HG03469 (cell line): Measurements from ENCODE around the gene CLIC4.
"Not testable (repeated sequence)": the region's sequence is repeated elsewhere in the genome, so short reads cannot be mapped to it uniquely, and the experiment has no call there.

Experiments used
- ATAC-seq: cut with Tn5 transposase; IDR thresholded peaks from one replicate; pipeline ENCODE4 v1.9.1; 2021; ENCODE audit warnings: mild to moderate bottlenecking, moderate library complexity, moderate number of reproducible peaks; ENCODE audit not compliant: unreplicated experiment

Gene CLIC4

DNA sequence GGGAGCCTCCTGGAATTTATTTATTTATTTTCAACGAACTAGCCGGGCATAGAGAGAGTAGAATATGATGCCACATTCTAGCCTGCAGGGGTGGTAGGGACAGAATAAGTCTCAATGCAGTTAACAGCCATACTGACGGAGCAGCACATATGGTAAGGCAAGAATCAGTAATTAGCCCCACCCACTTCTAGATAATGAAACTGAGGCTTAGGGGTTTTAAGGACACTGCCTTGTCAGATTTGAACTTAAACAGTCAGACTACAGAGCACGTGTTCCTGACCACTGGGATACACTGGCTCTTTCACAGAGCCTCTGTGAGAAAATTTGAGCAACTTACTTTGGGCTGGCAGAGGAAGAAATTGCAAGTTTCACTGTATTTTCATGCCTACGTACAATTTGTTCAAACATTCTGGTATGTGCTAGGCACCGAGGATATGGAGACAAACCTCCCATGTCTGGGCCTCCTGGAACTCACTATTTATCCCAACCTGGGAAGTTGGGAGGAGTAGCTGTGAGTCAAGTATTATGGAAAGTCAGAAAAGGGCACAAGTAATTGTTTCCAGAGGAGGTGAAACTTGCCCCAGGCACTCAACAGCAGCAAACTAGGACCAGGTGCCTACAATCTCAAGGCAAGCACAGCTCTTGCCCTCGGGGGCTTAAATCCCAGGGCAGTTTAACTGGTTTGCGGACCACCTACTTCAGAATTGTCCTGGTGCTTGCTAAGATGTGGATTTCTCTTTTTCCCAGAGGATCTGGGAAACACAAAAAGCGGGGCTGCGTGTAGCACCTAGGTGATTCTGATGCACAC lies 1.6 kb upstream of the CLIC4 start:
- no peak for ATAC-seq

DNA sequence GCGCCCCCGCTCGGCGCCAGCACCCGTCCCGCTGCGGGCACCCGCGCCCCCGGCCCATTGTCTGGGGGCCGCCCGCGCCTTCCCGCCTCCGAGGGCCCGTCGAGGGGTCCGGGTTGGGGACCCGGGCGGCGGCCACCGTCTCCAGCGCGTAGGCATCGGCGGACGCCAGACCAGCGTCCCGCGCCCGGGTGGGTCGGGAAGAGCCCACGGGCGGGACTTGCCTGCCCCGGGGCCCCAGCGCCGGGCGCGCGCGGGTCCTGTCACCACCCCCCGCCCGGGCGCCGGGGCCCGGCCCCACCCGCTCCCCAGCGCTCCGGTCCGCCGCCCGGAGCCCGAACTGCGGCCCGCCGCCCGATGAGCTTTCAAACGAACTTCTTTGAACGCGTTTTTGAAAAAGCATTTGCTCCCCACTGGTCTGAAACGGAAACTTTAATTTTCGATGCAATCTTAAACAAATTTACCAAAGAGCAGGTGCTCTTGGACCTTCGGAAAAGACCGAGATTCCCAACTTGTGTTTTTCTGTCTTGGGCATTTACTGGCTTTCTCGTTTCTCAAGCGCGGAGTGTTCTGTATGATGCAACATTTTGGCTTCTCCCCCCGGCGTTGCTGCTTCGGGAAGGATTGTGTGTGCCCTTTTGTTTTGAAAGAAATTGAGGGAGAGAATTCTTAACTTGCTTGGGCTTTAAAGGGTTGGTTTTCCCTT lies 615 bp downstream of the CLIC4 start:
- ATAC-seq, result no peak

DNA sequence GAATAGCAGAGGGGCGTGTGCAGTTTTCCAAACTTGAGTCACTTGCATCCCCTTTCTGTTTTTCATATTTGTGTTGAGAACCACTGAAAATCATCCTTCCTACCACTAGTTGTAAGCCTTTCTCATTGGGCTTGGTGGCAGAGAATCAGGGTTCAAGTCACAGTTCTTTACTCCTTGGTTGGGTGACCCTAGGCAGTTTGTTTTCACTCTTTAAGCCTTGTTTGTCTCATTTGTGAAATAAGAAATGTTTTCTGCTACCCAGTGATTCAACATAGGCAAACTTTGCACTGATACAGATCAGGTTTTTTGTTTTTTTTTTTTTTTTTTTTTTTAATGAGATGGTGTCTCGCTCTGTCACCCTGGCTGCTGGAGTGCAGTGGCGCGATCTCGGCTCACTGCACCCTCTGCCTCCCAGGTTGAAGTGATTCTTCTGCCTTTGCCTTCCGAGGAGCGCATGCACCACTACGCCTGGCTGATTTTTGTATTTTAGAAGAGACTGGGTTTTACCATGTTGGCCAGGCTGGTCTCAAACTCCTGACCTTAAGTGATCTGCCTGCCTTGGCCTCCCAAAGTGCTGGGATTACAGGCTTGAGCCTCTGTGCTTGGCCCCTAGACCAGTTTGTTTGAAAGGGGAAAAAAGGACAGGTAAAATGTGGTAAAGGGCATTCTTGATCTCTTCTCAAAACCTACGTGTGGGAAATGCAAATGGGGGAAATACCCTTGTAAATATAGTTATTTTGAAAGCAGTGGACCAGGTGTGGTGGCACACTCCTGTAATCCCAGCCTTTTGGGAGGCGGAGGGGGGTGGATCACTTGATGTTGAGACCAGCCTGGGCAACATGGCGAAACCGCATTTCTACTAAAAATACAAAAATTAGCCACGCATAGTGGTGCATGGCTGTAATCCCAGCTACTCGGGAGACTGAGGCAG lies 3.2 kb downstream of the CLIC4 start:
- no peak for ATAC-seq

DNA sequence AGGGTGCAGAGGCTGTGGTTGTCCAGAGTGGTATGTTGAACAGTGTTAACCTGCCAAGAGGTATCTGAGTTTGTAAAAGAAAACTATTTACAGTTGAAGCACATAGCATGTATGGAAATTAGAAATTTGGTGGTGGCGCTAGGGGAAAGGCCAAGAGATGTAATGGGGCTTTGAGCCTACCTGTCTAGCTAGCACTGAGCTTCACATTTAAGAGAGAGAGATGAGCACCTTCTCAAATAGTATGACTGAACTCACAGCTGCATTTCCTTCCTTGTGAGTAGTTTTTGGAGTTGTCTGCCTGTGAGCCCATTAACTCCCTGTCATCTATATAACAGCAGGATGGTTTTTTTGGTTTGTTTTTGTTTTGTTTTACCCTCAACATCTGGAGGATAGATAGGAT lies 4.0 kb downstream of the CLIC4 start:
- no peak for ATAC-seq

DNA sequence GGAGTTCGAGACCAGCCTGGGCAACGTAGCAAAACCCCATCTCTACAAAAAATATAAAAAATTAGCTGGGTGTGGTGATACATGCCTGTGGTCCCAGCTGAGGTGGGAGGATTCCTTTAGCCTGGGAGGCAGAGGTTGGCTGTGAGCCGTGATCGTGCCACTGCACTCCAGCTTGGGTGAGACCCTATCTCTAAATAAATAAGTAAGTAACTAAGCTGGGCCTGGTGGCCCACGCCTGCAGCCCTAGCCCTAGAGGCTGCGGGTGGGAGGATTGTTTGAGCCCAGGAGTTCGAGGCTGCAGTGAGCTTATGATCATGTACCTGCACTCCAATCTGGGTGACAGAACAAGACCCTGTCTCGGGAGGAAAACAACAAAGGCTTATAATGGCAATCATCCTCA lies 4.6 kb downstream of the CLIC4 start:
- no peak for ATAC-seq

DNA sequence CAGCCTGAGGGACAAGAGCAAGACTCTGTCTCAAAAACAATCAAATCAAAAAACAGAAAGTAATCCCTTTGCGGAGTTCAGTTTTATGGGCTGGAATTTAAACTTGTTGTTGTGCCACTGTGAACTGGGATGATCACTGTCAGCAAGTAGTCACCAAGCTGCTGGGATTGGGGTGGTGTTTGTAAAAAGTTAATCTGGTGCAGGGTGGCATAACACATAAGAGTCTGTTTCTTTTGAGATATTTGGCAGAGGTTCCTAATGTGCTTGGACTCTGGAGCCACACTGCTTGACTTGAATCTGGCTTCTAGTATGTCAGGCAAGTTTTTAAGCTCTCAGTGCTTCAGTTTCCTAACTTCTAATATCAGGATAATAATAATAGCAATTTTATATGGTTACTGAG lies 6.6 kb downstream of the CLIC4 start:
- no peak for ATAC-seq

DNA sequence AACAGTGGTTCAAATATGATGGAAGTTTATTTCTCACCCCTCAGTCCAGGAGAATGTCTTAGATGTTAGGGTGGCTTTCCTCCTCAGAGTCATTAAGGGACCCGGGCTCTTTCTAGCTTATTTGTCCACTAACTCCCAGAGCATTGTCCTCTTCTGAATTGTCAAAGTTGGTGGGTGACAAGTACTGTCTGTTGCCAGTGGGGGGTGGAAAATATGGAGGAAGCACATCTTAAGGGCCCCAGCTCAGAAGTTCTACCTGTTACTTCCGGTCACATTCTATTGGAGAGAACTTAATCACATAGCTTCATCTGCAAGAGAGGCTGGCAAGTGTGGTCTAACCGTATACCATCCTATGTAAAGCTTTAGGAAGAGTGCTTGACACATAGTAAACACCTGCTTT lies 7.1 kb downstream of the CLIC4 start:
- no peak for ATAC-seq

DNA sequence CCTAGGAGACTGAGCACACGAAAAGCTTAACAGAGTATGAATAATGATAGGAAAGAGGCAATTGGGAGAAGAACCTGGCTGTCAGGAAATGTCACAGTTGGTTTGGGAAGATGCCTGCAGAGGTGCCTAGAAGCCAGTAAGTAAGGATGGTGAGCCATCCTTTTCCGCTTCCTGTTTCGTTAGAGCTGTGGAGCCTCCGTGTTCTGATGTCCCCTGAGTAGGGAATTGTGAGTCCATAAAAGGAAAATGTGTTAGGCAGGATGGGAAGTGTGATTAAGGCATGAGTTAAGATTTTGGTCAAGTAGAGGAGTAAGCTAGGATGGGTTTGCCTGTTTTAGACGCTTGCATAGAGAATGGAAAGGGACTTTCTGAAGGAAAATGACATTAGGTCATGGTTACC lies 9.0 kb downstream of the CLIC4 start:
- ATAC-seq, result no peak

DNA sequence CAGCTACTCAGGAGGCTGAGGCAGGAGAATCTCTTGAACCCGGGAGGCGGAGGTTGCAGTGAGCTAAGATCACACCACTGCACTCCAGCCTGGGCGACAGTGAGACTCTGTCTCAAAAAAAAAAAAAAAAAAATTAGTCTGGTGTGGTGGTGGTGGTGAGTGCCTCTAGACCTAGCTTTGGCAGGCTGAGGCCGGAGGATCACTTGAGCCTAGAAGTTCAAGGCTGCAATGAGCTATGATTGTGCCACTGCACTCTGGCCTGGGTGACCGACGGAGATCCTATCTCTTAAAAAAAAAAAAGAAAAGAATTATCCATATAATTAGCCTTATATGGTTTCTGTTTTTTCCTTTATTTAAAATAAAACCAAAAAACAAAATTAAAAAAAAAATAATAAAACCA lies 10.1 kb downstream of the CLIC4 start:
- not testable (repeated sequence) for ATAC-seq

DNA sequence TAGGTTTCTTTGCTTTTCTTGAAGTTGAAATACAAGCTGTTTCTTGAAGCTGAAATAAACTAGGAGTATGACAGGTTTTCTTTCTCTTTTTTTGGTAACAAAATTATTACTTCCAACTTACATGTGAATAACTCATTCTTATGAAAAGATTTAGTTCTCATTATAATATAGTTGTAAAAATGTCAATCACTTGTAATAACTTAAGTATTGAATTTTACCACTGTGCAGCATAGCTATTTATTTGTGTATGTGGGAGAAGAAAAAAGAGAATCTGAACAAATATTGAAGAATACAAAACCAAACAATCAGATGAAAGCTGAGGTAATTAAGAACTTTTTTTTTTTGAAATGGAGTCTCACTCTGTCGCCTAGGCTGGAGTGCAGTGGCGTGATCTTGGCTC lies 11.1 kb downstream of the CLIC4 start:
- ATAC-seq, result no peak

DNA sequence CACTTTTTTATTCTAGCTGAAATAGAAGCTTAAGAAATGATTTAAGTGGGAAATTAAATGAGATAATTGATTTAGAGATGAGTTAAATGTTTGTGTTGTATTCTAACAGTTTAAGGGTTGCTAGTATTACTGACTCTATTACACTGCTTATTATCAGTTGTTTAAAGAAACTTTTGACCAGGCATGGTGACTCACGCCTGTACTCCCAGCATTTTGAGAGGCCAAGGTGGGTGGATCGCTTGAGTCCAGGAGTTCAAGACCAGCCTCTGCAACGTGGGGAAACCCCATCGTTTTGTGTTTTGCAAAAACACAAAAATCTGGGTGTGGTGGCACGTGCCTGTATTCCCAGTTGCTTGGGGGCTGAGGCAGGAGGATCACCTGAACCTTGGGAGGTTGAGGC lies 14.2 kb downstream of the CLIC4 start:
- ATAC-seq, result no peak

DNA sequence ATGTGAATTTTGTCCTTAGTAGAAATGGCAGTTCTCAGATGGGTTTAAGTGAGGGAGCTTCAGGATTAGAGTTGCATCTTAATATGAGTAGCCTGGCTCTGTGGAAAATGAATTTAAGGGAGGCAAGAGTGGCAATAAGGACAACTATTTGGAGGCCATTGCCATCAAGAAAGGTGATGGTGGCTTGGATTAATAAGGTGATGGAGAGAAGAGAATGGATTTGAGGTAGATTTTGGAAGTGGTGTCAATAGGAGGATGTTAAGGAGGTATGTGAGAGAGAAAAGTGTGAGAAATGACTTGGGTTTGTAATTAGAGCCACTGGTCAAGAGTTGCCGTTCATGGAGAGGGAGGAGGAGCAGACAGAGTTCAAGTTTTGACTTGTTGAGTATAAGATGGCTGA lies 16.3 kb downstream of the CLIC4 start:
- no peak for ATAC-seq

DNA sequence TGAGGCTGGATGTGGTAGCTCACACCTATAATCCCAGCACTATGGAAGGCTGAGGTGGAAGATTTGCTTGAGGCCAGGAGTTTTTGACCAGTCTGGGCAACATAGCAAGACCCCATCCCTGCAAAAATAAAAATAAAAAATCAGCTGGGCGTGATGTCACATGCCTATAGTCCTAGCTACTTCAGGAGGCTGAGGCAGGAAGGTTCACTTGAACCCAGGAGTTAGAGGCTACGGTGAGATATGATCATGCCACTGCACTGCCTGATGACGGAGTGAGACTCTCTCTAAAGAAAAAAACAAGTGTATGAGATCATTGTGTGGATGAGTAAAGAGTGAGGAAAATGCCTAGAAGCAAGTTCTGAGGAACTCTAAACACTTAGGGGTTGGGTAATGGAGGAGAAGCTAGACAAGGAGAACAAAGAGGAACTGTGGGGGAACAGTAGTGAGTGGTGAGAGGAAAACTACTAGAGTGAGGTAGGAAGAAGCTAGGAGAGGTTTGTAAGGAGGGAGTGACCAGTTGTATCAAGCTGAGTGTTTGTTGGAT lies 17.0 kb downstream of the CLIC4 start:
- ATAC-seq, result no peak

DNA sequence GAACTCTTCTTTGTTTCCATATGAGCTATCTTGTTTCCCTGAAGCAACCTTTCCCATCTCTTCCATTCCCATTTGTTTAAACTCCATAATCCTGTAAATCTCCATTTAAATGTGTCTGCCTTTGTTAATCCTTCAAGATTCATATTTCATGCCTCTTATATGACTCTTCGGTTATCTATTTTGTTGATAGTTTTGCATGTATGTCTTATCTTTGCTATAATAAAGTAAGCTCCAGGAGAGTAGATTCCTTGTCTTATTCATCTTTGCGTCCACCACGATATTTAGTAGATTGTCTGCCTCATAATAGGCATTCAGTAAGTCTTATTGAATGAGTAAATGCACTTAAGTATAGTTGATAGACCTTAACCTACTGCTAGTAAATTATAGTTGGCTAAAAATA lies 18.4 kb downstream of the CLIC4 start:
- ATAC-seq, result no peak

DNA sequence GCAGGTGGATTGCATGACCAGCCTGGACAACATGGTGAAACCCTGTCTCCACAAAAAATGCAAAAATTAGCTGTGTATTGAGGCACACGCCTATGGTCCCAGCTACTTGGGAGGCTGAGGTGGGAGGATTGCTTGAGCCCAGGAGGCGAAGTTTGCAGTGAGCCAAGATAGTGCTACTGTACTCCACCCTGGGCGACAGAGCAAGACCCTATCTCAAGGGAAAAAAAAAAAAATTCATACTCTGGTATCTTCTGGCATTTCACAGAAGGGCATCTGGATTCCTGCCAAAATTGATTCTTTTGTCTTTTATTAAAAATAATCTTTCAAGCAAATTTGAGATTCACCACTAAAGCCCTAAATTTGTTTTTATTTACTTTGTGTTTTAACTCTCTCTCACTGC lies 19.2 kb downstream of the CLIC4 start:
- no peak for ATAC-seq

DNA sequence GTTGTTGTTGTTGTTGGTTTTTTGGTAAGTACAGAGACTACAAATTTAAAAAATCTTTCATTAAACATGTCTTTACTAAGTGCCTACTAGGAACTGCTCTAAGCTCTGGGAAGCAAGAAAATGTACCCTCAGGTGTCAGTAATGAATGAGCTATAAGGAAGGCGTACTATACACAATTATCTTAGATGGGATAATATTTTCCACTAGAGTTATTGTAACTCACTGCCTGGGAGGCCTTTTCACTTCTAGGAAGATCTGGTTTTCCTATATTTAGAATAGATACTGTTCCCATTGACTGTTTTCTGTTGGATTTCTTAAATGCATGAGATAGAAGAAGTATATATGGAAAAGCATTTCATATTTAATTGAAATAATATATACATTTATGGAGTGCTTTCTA lies 19.6 kb downstream of the CLIC4 start:
- ATAC-seq, result no peak

DNA sequence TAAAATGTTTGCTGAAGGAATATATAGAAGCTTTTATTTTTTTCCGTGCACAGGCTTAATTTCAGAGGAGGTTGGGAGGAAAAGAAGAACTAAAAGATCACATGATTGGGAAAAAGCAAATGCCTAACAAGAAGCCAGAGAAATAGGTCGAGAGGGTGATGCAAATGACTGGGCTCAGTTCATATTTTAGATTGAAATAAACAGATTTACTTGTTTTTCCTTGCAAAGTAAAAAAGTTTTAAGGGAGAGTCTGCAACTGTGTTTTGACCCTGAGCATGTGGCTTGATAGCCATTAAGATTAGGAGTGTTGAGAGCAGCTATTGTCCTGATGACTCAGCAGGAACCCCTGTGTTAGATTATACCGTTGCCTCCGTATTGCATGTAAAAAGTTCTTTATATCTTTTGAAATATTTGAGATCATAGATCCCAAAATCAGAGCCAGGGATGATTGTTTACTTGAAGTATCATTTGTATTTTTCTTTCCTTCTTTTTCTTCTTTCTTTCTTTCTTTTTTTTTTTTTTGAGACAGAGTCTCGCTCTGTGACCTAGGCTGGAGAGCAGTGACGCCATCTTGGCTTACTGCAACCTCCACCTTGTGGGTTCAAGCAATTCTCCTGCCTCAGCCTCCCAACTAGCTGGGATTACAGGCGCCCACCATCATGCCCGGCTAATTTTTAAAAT lies 20.2 kb downstream of the CLIC4 start:
- no peak for ATAC-seq

DNA sequence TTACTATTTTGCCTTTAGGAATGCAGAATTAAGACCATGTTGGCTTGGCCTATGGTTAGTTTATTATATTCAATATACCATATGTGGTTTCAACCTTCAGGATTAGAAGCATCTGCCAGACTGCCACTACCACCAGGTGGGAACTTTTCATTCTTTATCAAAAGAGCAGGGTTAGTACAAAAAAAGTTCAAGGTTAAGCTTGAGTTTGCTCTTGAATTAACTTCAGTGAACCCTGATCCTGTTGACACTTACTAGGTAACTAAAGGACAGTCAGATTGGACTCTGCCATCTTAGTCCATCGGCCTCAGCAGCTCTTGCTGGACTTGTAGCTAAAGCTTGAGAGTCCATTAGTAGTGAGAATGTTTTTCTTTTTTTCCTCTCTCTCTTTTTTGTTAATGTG lies 22.1 kb downstream of the CLIC4 start:
- ATAC-seq, result no peak

DNA sequence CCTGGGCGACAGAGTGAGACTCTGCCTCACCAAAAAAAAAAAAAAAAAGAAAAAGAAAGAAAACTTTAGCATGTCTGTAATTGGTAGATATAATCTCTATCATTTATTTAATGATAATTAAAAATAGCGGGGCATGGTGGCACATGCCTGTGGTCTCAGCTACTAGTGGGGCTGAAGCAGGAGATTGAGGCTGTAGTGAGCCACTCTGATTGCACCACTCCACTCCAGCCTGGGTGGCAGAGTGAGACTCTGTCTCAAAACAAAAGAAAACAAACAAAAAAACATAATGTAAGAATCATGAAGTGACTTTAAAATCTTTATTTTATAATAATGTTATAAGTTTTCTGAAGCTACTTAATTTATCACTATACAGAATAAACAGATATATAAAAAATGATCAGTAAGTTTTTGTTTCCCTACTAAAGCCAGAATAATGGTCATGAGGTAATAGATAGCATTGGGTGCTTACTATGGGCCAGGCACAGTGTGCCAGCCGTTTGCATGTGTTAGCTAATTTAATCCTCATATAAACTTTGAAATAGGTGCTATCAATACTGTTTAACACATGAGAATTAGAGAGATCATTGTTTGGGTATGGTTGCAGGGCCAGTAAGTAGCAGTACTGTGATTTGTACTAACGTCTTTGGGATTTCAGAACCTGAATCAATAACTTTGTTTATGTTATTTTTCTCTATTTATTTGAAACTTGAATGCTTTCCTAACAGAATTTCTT lies 23.8 kb downstream of the CLIC4 start:
- no peak for ATAC-seq
